CD4-positive, alpha-beta memory T cell (primary cell): Measurements from ENCODE around the gene GPATCH8. TPM values are rescaled to one million over a fixed set of nuclear protein-coding genes. Genes with fewer than 3 reads are reported as not detected.

ENCODE experiments used
- CTCF ChIA-PET: fragments of 350-600 bp; sonication (Branson Sonifier 250); formaldehyde crosslinking; loops from one replicate; lab custom pipeline; 2021; ENCODE audit warnings: inconsistent platforms; ENCODE audit not compliant: partially characterized antibody; lab: Charles Lee
- POLR2A ChIA-PET: fragments of 350-600 bp; sonication (Branson Sonifier 250); formaldehyde crosslinking; loops from one replicate; lab custom pipeline; 2021; ENCODE audit not compliant: partially characterized antibody; lab: Charles Lee
- DNase-seq, 5 donors: peaks; one replicate each; pipeline versions ENCODE4 v3.0.0 to v3.0.0-alpha.2; 2020 to 2022; ENCODE audit warnings: mixed read lengths in 1 of 5
- H3K27ac ChIP-seq: one replicate; pipeline ENCODE4 v1.7.0; 2013; ENCODE audit warnings: low read depth, low read length
- H3K27me3 ChIP-seq: 2 replicates; pipeline ENCODE4 v1.7.0; 2013; ENCODE audit warnings: mild to moderate bottlenecking, low read length, moderate library complexity; ENCODE audit not compliant: insufficient read depth
- H3K36me3 ChIP-seq: 2 replicates; pipeline ENCODE4 v1.7.0; 2013; ENCODE audit warnings: mild to moderate bottlenecking, low read length, moderate library complexity; ENCODE audit not compliant: insufficient read depth
- H3K4me1 ChIP-seq: 2 replicates; pipeline ENCODE4 v1.7.0; 2013; ENCODE audit warnings: mild to moderate bottlenecking, low read length, moderate library complexity; ENCODE audit not compliant: insufficient read depth
- H3K4me3 ChIP-seq, 2 donors: one replicate each; pipeline ENCODE4 v1.7.0; 2013; ENCODE audit warnings: low read length in 2 of 2, mild to moderate bottlenecking in 1 of 2
- H3K9me3 ChIP-seq, 2 donors: one replicate each; pipeline ENCODE4 v1.7.0; 2013; ENCODE audit warnings: low read length in 2 of 2, control low read depth in 1 of 2; ENCODE audit not compliant: control insufficient read depth in 1 of 2
- H3K27ac Mint-ChIP-seq, 7 donors: one replicate each; pipeline ENCODE4 v1.8.0; 2020 to 2021; ENCODE audit warnings: mixed read lengths in 7 of 7, mild to moderate bottlenecking in 6 of 7, inconsistent platforms in 3 of 7, moderate library complexity in 3 of 7
- H3K27me3 Mint-ChIP-seq, 2 donors: one replicate each; pipeline ENCODE4 v1.8.0; 2020 to 2021; ENCODE audit warnings: mixed read lengths in 2 of 2
- H3K36me3 Mint-ChIP-seq, 2 donors: one replicate each; pipeline ENCODE4 v1.8.0; 2020 to 2021; ENCODE audit warnings: mixed read lengths in 2 of 2, inconsistent platforms in 1 of 2, mild to moderate bottlenecking in 1 of 2
- H3K4me1 Mint-ChIP-seq, 4 donors: one replicate each; pipeline ENCODE4 v1.8.0; 2020 to 2021; ENCODE audit warnings: mixed read lengths in 4 of 4, mild to moderate bottlenecking in 1 of 4
- H3K4me3 Mint-ChIP-seq, 8 donors: one replicate each; pipeline ENCODE4 v1.8.0; 2020 to 2021; ENCODE audit warnings: mixed read lengths in 8 of 8, mild to moderate bottlenecking in 7 of 8, moderate library complexity in 6 of 8, inconsistent platforms in 3 of 8
- H3K9me3 Mint-ChIP-seq, 8 donors: one replicate each; pipeline ENCODE4 v1.8.0; 2020 to 2021; ENCODE audit warnings: mixed read lengths in 8 of 8, mild to moderate bottlenecking in 5 of 8, inconsistent platforms in 3 of 8, moderate library complexity in 1 of 8
- intact Hi-C: fragments of 100-400 bp; cut with micrococcal nuclease; formaldehyde crosslinking; loops from one replicate; pipeline ENCODE4 v1.15.1; 2023
- polyA plus RNA-seq, 2 donors: library from polyadenylated mRNA; unstranded; fragments of 300-500 nt; fragmentation: Illumina TruSeq; gene quantifications; one replicate each; pipeline ENCODE4 v1.2.3, GENCODE V29; 2021
- total RNA-seq, 2 experiments: library from RNA; stranded (reverse); gene quantifications; one replicate each; pipeline ENCODE4 v1.2.3, GENCODE V29; 2021

The GPATCH8 gene
- total and polyA plus RNA-seq, 4 experiments from 2014 or later, result 12.9 to 75.8 (median 70.2) TPM

DNA sequence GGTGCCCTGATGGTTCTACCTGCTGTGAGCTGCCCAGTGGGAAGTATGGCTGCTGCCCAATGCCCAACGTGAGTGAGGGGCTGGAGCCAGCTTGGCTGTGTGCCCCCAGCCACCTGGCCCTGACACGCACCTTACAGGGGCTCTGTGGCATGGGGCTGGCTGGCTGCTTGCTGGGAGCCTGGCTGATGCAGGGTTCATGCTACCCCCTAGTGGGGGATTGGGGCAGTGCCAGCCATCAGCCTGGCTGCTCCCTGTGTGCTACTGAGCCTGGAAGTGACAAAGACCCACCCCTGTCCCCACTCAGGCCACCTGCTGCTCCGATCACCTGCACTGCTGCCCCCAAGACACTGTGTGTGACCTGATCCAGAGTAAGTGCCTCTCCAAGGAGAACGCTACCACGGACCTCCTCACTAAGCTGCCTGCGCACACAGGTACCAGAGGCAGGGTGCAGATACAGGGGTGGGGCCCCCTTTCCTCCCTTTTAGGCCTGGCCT is 152.4 kb downstream of the GPATCH8 start:
- Histone ChIP-seq H3K4me1 (peaks cover 7% of the 10 kb centered on the region), H3K4me3 (no peak overlapping the region), H3K36me3 (no peaks in the 10 kb centered on the region), H3K9me3 (no peaks in the 10 kb centered on the region), H3K27me3 (no peaks in the 10 kb centered on the region), H3K27ac (no peak overlapping the region)
- peak overlapping the region in 1 of 7 donors; percentile 51 for H3K27ac Mint-ChIP-seq
- DNase-seq, result peak in 4 of 5 donors; percentile 63 to 70 (median 64)
- H3K4me3 Mint-ChIP-seq, result peak overlapping the region in 1 of 8 donors; percentile 46
- H3K36me3 Mint-ChIP-seq, result peaks cover 3 to 5% of the 10 kb centered on the region in 2 donors
- no peaks in the 10 kb centered on the region for H3K27me3 Mint-ChIP-seq
- ChIA-PET POLR2A (interaction anchor here (0.8 to 1.6 kb wide), 5 partner anchors 24 to 165 kb away, joined by 3 to 6 read pairs (median 5); partner anchors contain the start of gene TMUB2), CTCF (interaction anchor here (1.1 to 4.9 kb wide), 11 partner anchors 8 to 148 kb away, joined by 3 to 26 read pairs (median 5); partner anchors contain the start of gene FAM171A2)
- H3K9me3 Mint-ChIP-seq, result no peaks in the 10 kb centered on the region
- intact Hi-C loops, result no loop called here
- peaks cover 9 to 19% (median 13%) of the 10 kb centered on the region in 4 donors for H3K4me1 Mint-ChIP-seq

- ChIA-PET CTCF (interaction anchor here (0.6 to 3.1 kb wide), 10 partner anchors 8 to 147 kb away, joined by 3 to 19 read pairs (median 4); partner anchors contain the start of gene FAM171A2), POLR2A (interaction anchor here (0.8 to 1.6 kb wide), 5 partner anchors 23 to 139 kb away, joined by 3 to 5 read pairs (median 5); no protein-coding TSS in a partner anchor)
- H3K4me1 ChIP-seq, result peaks cover 10% of the 10 kb centered on the region
- Mint-ChIP-seq H3K36me3 (peaks cover 3 to 10% of the 10 kb centered on the region in 2 donors), H3K9me3 (no peaks in the 10 kb centered on the region), H3K27ac (no peak overlapping the region), H3K4me3 (no peak overlapping the region), H3K4me1 (peaks cover 13 to 30% (median 22%) of the 10 kb centered on the region in 4 donors), H3K27me3 (no peaks in the 10 kb centered on the region)
- DNase-seq, result no peak
- H3K27ac ChIP-seq, result no peak overlapping the region
- H3K27me3 ChIP-seq, result no peaks in the 10 kb centered on the region
- intact Hi-C loops, result no loop called here
- H3K36me3 ChIP-seq, result no peaks in the 10 kb centered on the region
- no peak overlapping the region for H3K4me3 ChIP-seq
- H3K9me3 ChIP-seq, result no peaks in the 10 kb centered on the region
Observed at GRCh38 chr17:44349553-44350070, 153.6 kb downstream of the GPATCH8 start.

DNA sequence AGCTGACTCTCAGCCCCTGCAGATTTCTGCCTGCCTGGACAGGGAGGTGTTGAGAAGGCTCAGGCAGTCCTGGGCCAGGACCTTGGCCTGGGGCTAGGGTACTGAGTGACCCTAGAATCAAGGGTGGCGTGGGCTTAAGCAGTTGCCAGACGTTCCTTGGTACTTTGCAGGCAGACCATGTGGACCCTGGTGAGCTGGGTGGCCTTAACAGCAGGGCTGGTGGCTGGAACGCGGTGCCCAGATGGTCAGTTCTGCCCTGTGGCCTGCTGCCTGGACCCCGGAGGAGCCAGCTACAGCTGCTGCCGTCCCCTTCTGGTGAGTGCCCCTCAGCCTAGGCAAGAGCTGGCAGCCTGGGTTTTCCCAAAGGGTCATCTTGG is 154.2 kb downstream of the GPATCH8 start:
- Histone ChIP-seq H3K27ac (no peak overlapping the region), H3K9me3 (no peaks in the 10 kb centered on the region), H3K4me1 (peaks cover 10% of the 10 kb centered on the region), H3K27me3 (no peaks in the 10 kb centered on the region), H3K4me3 (no peak overlapping the region), H3K36me3 (no peaks in the 10 kb centered on the region)
- H3K4me3 Mint-ChIP-seq, result no peak overlapping the region
- intact Hi-C loops, result no loop called here
- H3K4me1 Mint-ChIP-seq, result peaks cover 13 to 34% (median 22%) of the 10 kb centered on the region in 4 donors
- no peak overlapping the region for H3K27ac Mint-ChIP-seq
- CTCF ChIA-PET, result interaction anchor here (0.6 to 3.0 kb wide), 4 partner anchors 10 to 19 kb away, joined by 3 to 9 read pairs (median 4); partner anchors contain the start of gene FAM171A2
- peaks cover 3 to 10% of the 10 kb centered on the region in 2 donors for H3K36me3 Mint-ChIP-seq
- no peak for DNase-seq
- POLR2A ChIA-PET, result interaction anchor here (1.0 to 1.5 kb wide), 2 partner anchors 128 to 137 kb away, joined by 3 to 5 read pairs; no protein-coding TSS in a partner anchor
- no peaks in the 10 kb centered on the region for H3K27me3 Mint-ChIP-seq
- H3K9me3 Mint-ChIP-seq, result no peaks in the 10 kb centered on the region

GRCh38 chr17:44348234-44348987 is 154.8 kb downstream of the GPATCH8 start:
- intact Hi-C loops, result no loop called here
- H3K36me3 Mint-ChIP-seq, result peaks cover 3 to 10% of the 10 kb centered on the region in 2 donors
- DNase-seq, result no peak
- Histone ChIP-seq H3K27me3 (no peaks in the 10 kb centered on the region), H3K4me1 (peaks cover 10% of the 10 kb centered on the region), H3K9me3 (no peaks in the 10 kb centered on the region), H3K36me3 (no peaks in the 10 kb centered on the region), H3K4me3 (no peak overlapping the region), H3K27ac (no peak overlapping the region)
- CTCF ChIA-PET, result interaction anchor here (0.8 to 2.2 kb wide), 3 partner anchors 10 to 138 kb away, joined by 3 to 7 read pairs (median 5); no protein-coding TSS in a partner anchor
- H3K4me1 Mint-ChIP-seq, result peaks cover 13 to 35% (median 24%) of the 10 kb centered on the region in 4 donors
- no peak overlapping the region for H3K4me3 Mint-ChIP-seq
- H3K9me3 Mint-ChIP-seq, result no peaks in the 10 kb centered on the region
- POLR2A ChIA-PET, result interaction anchor here (0.6 to 1.2 kb wide), 3 partner anchors 127 to 136 kb away, joined by 3 read pairs; no protein-coding TSS in a partner anchor
- no peaks in the 10 kb centered on the region for H3K27me3 Mint-ChIP-seq
- peak overlapping the region in 4 of 7 donors; percentile 8 to 71 (median 44) for H3K27ac Mint-ChIP-seq

Other genes with a start within 250 kb of the GPATCH8 start
- gene SLC4A1, start 235.3 kb downstream of the GPATCH8 start, total RNA-seq, result not detected
- gene SLC4A1, start 235.3 kb downstream of the GPATCH8 start, polyA plus RNA-seq, result not detected
- gene RUNDC3A, start 194.8 kb downstream of the GPATCH8 start, total RNA-seq, result under 1 TPM in 1 of 2 experiments, not detected in 1; 0.19 TPM
- under 1 TPM in 1 of 2 donors, not detected in 1; 0.28 TPM for gene RUNDC3A, start 194.8 kb downstream of the GPATCH8 start, polyA plus RNA-seq
- gene SLC25A39, start 178.6 kb downstream of the GPATCH8 start, total RNA-seq, result 10 to 100 TPM; 91.2 to 94.4 TPM
- gene SLC25A39, start 178.6 kb downstream of the GPATCH8 start, polyA plus RNA-seq, result 100 to 1,000 TPM; 116 to 140 TPM
- 10 to 100 TPM; 49.5 to 50.0 TPM for gene GRN, start 158.1 kb downstream of the GPATCH8 start, total RNA-seq
- 10 to 100 TPM; 45.9 to 69.2 TPM for gene GRN, start 158.1 kb downstream of the GPATCH8 start, polyA plus RNA-seq
- under 1 TPM; 0.52 to 0.72 TPM for gene FAM171A2, start 139.6 kb downstream of the GPATCH8 start, total RNA-seq
- gene FAM171A2, start 139.6 kb downstream of the GPATCH8 start, polyA plus RNA-seq, result under 1 TPM in 1 of 2 donors, not detected in 1; 0.13 TPM
- gene ITGA2B, start 113.8 kb downstream of the GPATCH8 start, total RNA-seq, result 1 to 10 TPM in 1 of 2 experiments, under 1 TPM in 1; 0.44 to 1.0 TPM
- not detected for gene ITGA2B, start 113.8 kb downstream of the GPATCH8 start, polyA plus RNA-seq
- gene FZD2, start 54.1 kb upstream of the GPATCH8 start, total RNA-seq, result not detected
- not detected for gene FZD2, start 54.1 kb upstream of the GPATCH8 start, polyA plus RNA-seq
- gene MEIOC, start 153.1 kb upstream of the GPATCH8 start, total RNA-seq, result not detected
- gene MEIOC, start 153.1 kb upstream of the GPATCH8 start, polyA plus RNA-seq, result under 1 TPM; 0.21 to 0.31 TPM
- 10 to 100 TPM; 17.9 to 18.8 TPM for gene CCDC43, start 186.4 kb upstream of the GPATCH8 start, total RNA-seq
- 10 to 100 TPM; 10.7 to 14.0 TPM for gene CCDC43, start 186.4 kb upstream of the GPATCH8 start, polyA plus RNA-seq
- gene DBF4B, start 205.3 kb upstream of the GPATCH8 start, total RNA-seq, result 1 to 10 TPM; 8.1 to 8.4 TPM
- gene DBF4B, start 205.3 kb upstream of the GPATCH8 start, polyA plus RNA-seq, result under 1 TPM in 1 of 2 donors, not detected in 1; 1.00 TPM